Measurements from ENCODE around the gene ATP13A1.

The ATP13A1 gene

GRCh38 chr19:19627621-19628500, 35.6 kb downstream of the ATP13A1 start, which contains the start of gene LPAR2:
Gene LPAR2, minus strand, starts transcription at chr19:19628220. Its CDS starts 945 bp downstream, at chr19:19627275.
- TF ChIP-seq CTCF (IDR thresholded peaks at IDR 0.05; ENCODE audit: insufficient read depth, low read depth, low read length, missing control alignments): peak; percentile 7
- peak; percentile 86 for DNase-seq (ENCODE audit: low read depth)

GRCh38 chr19:19626516-19627472, 36.7 kb downstream of the ATP13A1 start:
- no peak for TF ChIP-seq CTCF (IDR thresholded peaks at IDR 0.05; ENCODE audit: insufficient read depth, low read depth, low read length, missing control alignments)
- H3K4me3 ChIP-seq (ENCODE audit: low read depth, low read length): peak overlapping the region; percentile 65
- DNase-seq (ENCODE audit: low read depth): no peak

More at GRCh38 chr19:19627621-19628500, 35.6 kb downstream of the ATP13A1 start, which contains the start of gene LPAR2:
- H3K4me3 ChIP-seq (ENCODE audit: low read depth, low read length): peak within 1 kb of the TSS; percentile 65

- DNase-seq (ENCODE audit: low read depth): no peak
- H3K4me3 ChIP-seq (ENCODE audit: low read depth, low read length): no peak overlapping the region
- no peak for TF ChIP-seq CTCF (IDR thresholded peaks at IDR 0.05; ENCODE audit: insufficient read depth, low read depth, low read length, missing control alignments)
Measured at GRCh38 chr19:19624032-19624570, 39.4 kb downstream of the ATP13A1 start.

GRCh38 chr19:19623383-19623782, 40.1 kb downstream of the ATP13A1 start:
- no peak for DNase-seq (ENCODE audit: low read depth)
- no peak overlapping the region for H3K4me3 ChIP-seq (ENCODE audit: low read depth, low read length)
- no peak for TF ChIP-seq CTCF (IDR thresholded peaks at IDR 0.05; ENCODE audit: insufficient read depth, low read depth, low read length, missing control alignments)

GRCh38 chr19:19619849-19620210, 43.6 kb downstream of the ATP13A1 start:
- no peak for DNase-seq (ENCODE audit: low read depth)
- no peak overlapping the region for H3K4me3 ChIP-seq (ENCODE audit: low read depth, low read length)
- no peak for TF ChIP-seq CTCF (IDR thresholded peaks at IDR 0.05; ENCODE audit: insufficient read depth, low read depth, low read length, missing control alignments)

GRCh38 chr19:19619181-19619848, 44.2 kb downstream of the ATP13A1 start:
- no peak for DNase-seq (ENCODE audit: low read depth)
- peak overlapping the region; percentile 35; the same call in 1 of the 2 replicates for H3K4me3 ChIP-seq (ENCODE audit: low read depth, low read length)
- no peak for TF ChIP-seq CTCF (IDR thresholded peaks at IDR 0.05; ENCODE audit: insufficient read depth, low read depth, low read length, missing control alignments)

Data from GM12865 (cell line).